HepG2 (cell line): ENCODE measurements around the gene APOC3. TPM values are rescaled to one million over a fixed set of nuclear protein-coding genes. Genes with fewer than 3 reads are reported as not detected.

Experiments
- ARID2 ChIP-seq: sonication (generic); formaldehyde crosslinking; IDR thresholded peaks from 2 replicates; pipeline ENCODE4 v1.8.1; 2022; ENCODE audit warnings: mild to moderate bottlenecking, missing genetic modification reagents, borderline replicate concordance
- CBX1 ChIP-seq: IDR thresholded peaks from one replicate; pipeline ENCODE4 v1.6.1; 2016; ENCODE audit warnings: antibody characterized with exemption, low read depth
- CREBL2 ChIP-seq: sonication (generic); formaldehyde crosslinking; IDR thresholded peaks from 2 replicates; pipeline ENCODE4 v1.8.1; 2023; ENCODE audit warnings: missing genetic modification reagents, mild to moderate bottlenecking, borderline replicate concordance
- DPF2 ChIP-seq: sonication (generic); formaldehyde crosslinking; IDR thresholded peaks from 2 replicates; pipeline ENCODE4 v1.4.0; 2020; ENCODE audit warnings: mild to moderate bottlenecking, low read depth, missing genetic modification reagents, borderline replicate concordance
- ELF3 ChIP-seq: IDR thresholded peaks from 2 replicates; pipeline ENCODE4 v1.6.1; 2016; ENCODE audit warnings: missing genetic modification reagents, missing compliant biosample characterization
- ERF ChIP-seq: IDR thresholded peaks from 2 replicates; pipeline ENCODE4 v1.6.1; 2018; ENCODE audit warnings: missing biosample characterization, missing genetic modification reagents
- GABPB1 ChIP-seq: IDR thresholded peaks from 2 replicates; pipeline ENCODE4 v1.6.1; 2016; ENCODE audit warnings: mild to moderate bottlenecking, missing genetic modification reagents, moderate library complexity, missing compliant biosample characterization
- GPN1 ChIP-seq: sonication (generic); formaldehyde crosslinking; IDR thresholded peaks from 2 replicates; pipeline ENCODE4 v1.5.1; 2020; ENCODE audit warnings: missing genetic modification reagents, borderline replicate concordance
- HIVEP1 ChIP-seq: sonication (generic); formaldehyde crosslinking; IDR thresholded peaks from 2 replicates; pipeline ENCODE4 v1.4.0; 2020; ENCODE audit warnings: mild to moderate bottlenecking, missing genetic modification reagents
- JUND ChIP-seq: sonication (generic); formaldehyde crosslinking; IDR thresholded peaks from 2 replicates; pipeline ENCODE4 v1.8.0; 2022; ENCODE audit warnings: mild to moderate bottlenecking, missing genetic modification reagents
- MLLT10 ChIP-seq: sonication (generic); formaldehyde crosslinking; IDR thresholded peaks from 2 replicates; pipeline ENCODE4 v1.4.0; 2020; ENCODE audit warnings: missing genetic modification reagents
- SNAI1 ChIP-seq: sonication (generic); formaldehyde crosslinking; IDR thresholded peaks from 2 replicates; pipeline ENCODE4 v1.5.0; 2020; ENCODE audit warnings: mild to moderate bottlenecking, missing genetic modification reagents, borderline replicate concordance
- STAT5B ChIP-seq: sonication (generic); formaldehyde crosslinking; IDR thresholded peaks from 2 replicates; pipeline ENCODE4 v1.4.0; 2020; ENCODE audit warnings: missing genetic modification reagents
- TBX2 ChIP-seq: sonication (generic); formaldehyde crosslinking; IDR thresholded peaks from 2 replicates; pipeline ENCODE4 v1.5.0; 2020; ENCODE audit warnings: missing genetic modification reagents, mild to moderate bottlenecking, borderline replicate concordance
- TEAD2 ChIP-seq: sonication (generic); formaldehyde crosslinking; IDR thresholded peaks from 2 replicates; pipeline ENCODE4 v1.9.0; 2021; ENCODE audit warnings: missing genetic modification reagents
- TOE1 ChIP-seq: sonication (generic); formaldehyde crosslinking; IDR thresholded peaks from 2 replicates; pipeline ENCODE4 v1.4.0; 2020; ENCODE audit warnings: mild to moderate bottlenecking, missing genetic modification reagents
- ZBTB26 ChIP-seq: IDR thresholded peaks from 2 replicates; pipeline ENCODE4 v1.6.1; 2016; ENCODE audit warnings: missing compliant biosample characterization, missing genetic modification reagents, borderline replicate concordance
- ZFY ChIP-seq: sonication (generic); formaldehyde crosslinking; IDR thresholded peaks from 2 replicates; pipeline ENCODE4 v1.4.0; 2020; ENCODE audit warnings: missing genetic modification reagents
- ZNF44 ChIP-seq: sonication (generic); formaldehyde crosslinking; IDR thresholded peaks from 2 replicates; pipeline ENCODE4 v1.5.1; 2020; ENCODE audit warnings: mild to moderate bottlenecking, missing genetic modification reagents
- ZNF839 ChIP-seq: sonication (generic); formaldehyde crosslinking; IDR thresholded peaks from 2 replicates; pipeline ENCODE4 v1.4.0; 2020; ENCODE audit warnings: missing genetic modification reagents, mild to moderate bottlenecking, borderline replicate concordance
- ZSCAN30 ChIP-seq: sonication (generic); formaldehyde crosslinking; IDR thresholded peaks from 2 replicates; pipeline ENCODE4 v1.5.0; 2020; ENCODE audit warnings: mild to moderate bottlenecking, missing genetic modification reagents
- ZSCAN5A ChIP-seq: sonication (generic); formaldehyde crosslinking; IDR thresholded peaks from 2 replicates; pipeline ENCODE4 v1.8.0; 2022; ENCODE audit warnings: mild to moderate bottlenecking, missing genetic modification reagents, borderline replicate concordance
- polyA plus RNA-seq, 8 experiments: library from polyadenylated mRNA; depleted of rRNA in 3 of 8; stranded (reverse) in 7 of 8; unstranded in 1 of 8; fragments of >200 nt; fragmentation: Illumina TruSeq in 4 of 8; extraction: Trizol in 4 of 8; gene quantifications; 2 replicates each; pipeline versions ENCODE4 v1.2.1 to v1.2.3, GENCODE V29; 2011 to 2016; ENCODE audit warnings: low read depth in 4 of 8, missing spikeins in 1 of 8, mixed read lengths in 1 of 8; ENCODE audit not compliant: insufficient read depth in 1 of 8
- total RNA-seq, 5 experiments: library from RNA; depleted of rRNA; stranded (reverse); fragments of >200 nt; fragmentation: Illumina TruSeq; extraction: Trizol; gene quantifications; 2 replicates each; pipeline ENCODE4 v1.2.3, GENCODE V29; 2016; ENCODE audit warnings: low read depth in 1 of 5
- TF ChIP-seq, protein P1 (sequence below): sonication (generic); formaldehyde crosslinking; IDR thresholded peaks from 2 replicates; pipeline ENCODE4 v1.4.0; 2020; ENCODE audit warnings: missing genetic modification reagents
- TF ChIP-seq, protein P2 (sequence below): sonication (generic); formaldehyde crosslinking; IDR thresholded peaks from 2 replicates; pipeline ENCODE4 v1.5.0; 2020; ENCODE audit warnings: mild to moderate bottlenecking, missing genetic modification reagents

The APOC3 gene
- total and polyA plus RNA-seq, 2 of the 13 experiments (the other 11 are each of a cell fraction or from before 2014, with no cell fraction given) = 314 to 687 TPM

DNA sequence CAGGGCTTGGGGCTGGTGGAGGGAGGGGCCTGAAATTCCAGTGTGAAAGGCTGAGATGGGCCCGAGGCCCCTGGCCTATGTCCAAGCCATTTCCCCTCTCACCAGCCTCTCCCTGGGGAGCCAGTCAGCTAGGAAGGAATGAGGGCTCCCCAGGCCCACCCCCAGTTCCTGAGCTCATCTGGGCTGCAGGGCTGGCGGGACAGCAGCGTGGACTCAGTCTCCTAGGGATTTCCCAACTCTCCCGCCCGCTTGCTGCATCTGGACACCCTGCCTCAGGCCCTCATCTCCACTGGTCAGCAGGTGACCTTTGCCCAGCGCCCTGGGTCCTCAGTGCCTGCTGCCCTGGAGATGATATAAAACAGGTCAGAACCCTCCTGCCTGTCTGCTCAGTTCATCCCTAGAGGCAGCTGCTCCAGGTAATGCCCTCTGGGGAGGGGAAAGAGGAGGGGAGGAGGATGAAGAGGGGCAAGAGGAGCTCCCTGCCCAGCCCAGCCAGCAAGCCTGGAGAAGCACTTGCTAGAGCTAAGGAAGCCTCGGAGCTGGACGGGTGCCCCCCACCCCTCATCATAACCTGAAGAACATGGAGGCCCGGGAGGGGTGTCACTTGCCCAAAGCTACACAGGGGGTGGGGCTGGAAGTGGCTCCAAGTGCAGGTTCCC lies at the start of gene APOC3 (continued):
- TF ChIP-seq TEAD2 (CRISPR knock-in tag) (no peak), ERF (peak; percentile 58), CBX1 (no peak), STAT5B (CRISPR knock-in tag) (no peak), JUND (CRISPR knock-in tag) (no peak), ZNF44 (CRISPR knock-in tag) (no peak), ZFY (CRISPR knock-in tag) (no peak; the same call in none of the 2 replicates), GABPB1 (CRISPR knock-in tag) (peak; percentile 40), SNAI1 (CRISPR knock-in tag) (no peak), ZSCAN5A (CRISPR knock-in tag) (no peak), HIVEP1 (CRISPR knock-in tag) (peak; percentile 85; the same call in 1 of the 2 replicates), ELF3 (CRISPR knock-in tag) (no peak; the same call in 1 of the 2 replicates), ZNF839 (no peak), MLLT10 (CRISPR knock-in tag) (no peak), TOE1 (CRISPR knock-in tag) (no peak; the same call in 1 of the 2 replicates), GPN1 (CRISPR knock-in tag) (no peak), TBX2 (no peak; the same call in 1 of the 2 replicates), DPF2 (CRISPR knock-in tag) (peak; percentile 59), ZSCAN30 (CRISPR knock-in tag) (no peak), ZBTB26 (no peak), ARID2 (CRISPR knock-in tag) (no peak), CREBL2 (CRISPR knock-in tag) (no peak)
- TF ChIP-seq, protein P1, sequence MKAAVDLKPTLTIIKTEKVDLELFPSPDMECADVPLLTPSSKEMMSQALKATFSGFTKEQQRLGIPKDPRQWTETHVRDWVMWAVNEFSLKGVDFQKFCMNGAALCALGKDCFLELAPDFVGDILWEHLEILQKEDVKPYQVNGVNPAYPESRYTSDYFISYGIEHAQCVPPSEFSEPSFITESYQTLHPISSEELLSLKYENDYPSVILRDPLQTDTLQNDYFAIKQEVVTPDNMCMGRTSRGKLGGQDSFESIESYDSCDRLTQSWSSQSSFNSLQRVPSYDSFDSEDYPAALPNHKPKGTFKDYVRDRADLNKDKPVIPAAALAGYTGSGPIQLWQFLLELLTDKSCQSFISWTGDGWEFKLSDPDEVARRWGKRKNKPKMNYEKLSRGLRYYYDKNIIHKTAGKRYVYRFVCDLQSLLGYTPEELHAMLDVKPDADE (CRISPR knock-in tag) = no peak
- TF ChIP-seq, protein P2, sequence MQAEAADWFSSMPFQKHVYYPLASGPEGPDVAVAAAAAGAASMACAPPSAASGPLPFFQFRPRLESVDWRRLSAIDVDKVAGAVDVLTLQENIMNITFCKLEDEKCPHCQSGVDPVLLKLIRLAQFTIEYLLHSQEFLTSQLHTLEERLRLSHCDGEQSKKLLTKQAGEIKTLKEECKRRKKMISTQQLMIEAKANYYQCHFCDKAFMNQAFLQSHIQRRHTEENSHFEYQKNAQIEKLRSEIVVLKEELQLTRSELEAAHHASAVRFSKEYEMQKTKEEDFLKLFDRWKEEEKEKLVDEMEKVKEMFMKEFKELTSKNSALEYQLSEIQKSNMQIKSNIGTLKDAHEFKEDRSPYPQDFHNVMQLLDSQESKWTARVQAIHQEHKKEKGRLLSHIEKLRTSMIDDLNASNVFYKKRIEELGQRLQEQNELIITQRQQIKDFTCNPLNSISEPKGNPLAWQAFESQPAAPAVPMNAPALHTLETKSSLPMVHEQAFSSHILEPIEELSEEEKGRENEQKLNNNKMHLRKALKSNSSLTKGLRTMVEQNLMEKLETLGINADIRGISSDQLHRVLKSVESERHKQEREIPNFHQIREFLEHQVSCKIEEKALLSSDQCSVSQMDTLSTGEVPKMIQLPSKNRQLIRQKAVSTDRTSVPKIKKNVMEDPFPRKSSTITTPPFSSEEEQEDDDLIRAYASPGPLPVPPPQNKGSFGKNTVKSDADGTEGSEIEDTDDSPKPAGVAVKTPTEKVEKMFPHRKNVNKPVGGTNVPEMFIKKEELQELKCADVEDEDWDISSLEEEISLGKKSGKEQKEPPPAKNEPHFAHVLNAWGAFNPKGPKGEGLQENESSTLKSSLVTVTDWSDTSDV (CRISPR knock-in tag) = no peak
